ENCODE results near the gene SIT1.

Gene SIT1

GRCh38 chr9:35700031-35700430, 49.3 kb upstream of the SIT1 start:
- no peak overlapping the region for H3K4me3 ChIP-seq (ENCODE audit: low read depth, low read length)
- ChIA-PET CTCF (interaction anchor here (0.7 to 1.2 kb wide), 3 partner anchors 9 to 53 kb away, joined by 3 to 4 read pairs (median 3); no protein-coding TSS in a partner anchor), POLR2A (interaction anchor here (1.3 kb wide), 1 partner anchor 32 kb away, joined by 3 read pairs; the partner anchor contains the start of genes CREB3 and TLN1)
- H3K27ac ChIP-seq (ENCODE audit: extremely low read depth, low read depth, low read length): no peak overlapping the region
- H3K4me1 ChIP-seq (ENCODE audit: control insufficient read depth, insufficient read depth, low read length): no peaks in the 10 kb centered on the region
- H3K9me3 ChIP-seq (ENCODE audit: control insufficient read depth, insufficient read depth, low read depth, low read length): no peaks in the 10 kb centered on the region
- peaks cover 27 to 94% of the 10 kb centered on the region in 2 experiments for H3K36me3 ChIP-seq (ENCODE audit: control insufficient read depth in 2 of 2, insufficient read depth in 1 of 2, low read length in 2 of 2)
- TF ChIP-seq ZNF302 (tag by site-specific recombination; IDR thresholded peaks at IDR 0.05; ENCODE audit: low read depth): no peak
- no peak for TF ChIP-seq GLI4 (tag by site-specific recombination; IDR thresholded peaks at IDR 0.05)
- TF ChIP-seq ZFP69B (tag by site-specific recombination; IDR thresholded peaks at IDR 0.05): no peak
- no peak for TF ChIP-seq ZNF132 (tag by site-specific recombination; IDR thresholded peaks at IDR 0.05; ENCODE audit: borderline replicate concordance)
- no peak for TF ChIP-seq ZEB2 (tag by site-specific recombination; IDR thresholded peaks at IDR 0.05)
- no peak for TF ChIP-seq AEBP2 (tag by site-specific recombination; IDR thresholded peaks at IDR 0.05; ENCODE audit: borderline replicate concordance)
- no peak for TF ChIP-seq ZFHX2 (tag by site-specific recombination; conservative IDR thresholded peaks at IDR 0.05)
- no peak for TF ChIP-seq ZNF37A (tag by site-specific recombination; IDR thresholded peaks at IDR 0.05)
- no peak for TF ChIP-seq ZNF146 (tag by site-specific recombination; IDR thresholded peaks at IDR 0.05)
- no peak for TF ChIP-seq ZNF239 (tag by site-specific recombination; IDR thresholded peaks at IDR 0.05)
- no peak for TF ChIP-seq ZNF24 (tag by site-specific recombination; IDR thresholded peaks at IDR 0.05)
- TF ChIP-seq ZNF623 (tag by site-specific recombination; IDR thresholded peaks at IDR 0.05): no peak
- TF ChIP-seq SCRT2 (tag by site-specific recombination; IDR thresholded peaks at IDR 0.05): no peak
- TF ChIP-seq, protein P1, sequence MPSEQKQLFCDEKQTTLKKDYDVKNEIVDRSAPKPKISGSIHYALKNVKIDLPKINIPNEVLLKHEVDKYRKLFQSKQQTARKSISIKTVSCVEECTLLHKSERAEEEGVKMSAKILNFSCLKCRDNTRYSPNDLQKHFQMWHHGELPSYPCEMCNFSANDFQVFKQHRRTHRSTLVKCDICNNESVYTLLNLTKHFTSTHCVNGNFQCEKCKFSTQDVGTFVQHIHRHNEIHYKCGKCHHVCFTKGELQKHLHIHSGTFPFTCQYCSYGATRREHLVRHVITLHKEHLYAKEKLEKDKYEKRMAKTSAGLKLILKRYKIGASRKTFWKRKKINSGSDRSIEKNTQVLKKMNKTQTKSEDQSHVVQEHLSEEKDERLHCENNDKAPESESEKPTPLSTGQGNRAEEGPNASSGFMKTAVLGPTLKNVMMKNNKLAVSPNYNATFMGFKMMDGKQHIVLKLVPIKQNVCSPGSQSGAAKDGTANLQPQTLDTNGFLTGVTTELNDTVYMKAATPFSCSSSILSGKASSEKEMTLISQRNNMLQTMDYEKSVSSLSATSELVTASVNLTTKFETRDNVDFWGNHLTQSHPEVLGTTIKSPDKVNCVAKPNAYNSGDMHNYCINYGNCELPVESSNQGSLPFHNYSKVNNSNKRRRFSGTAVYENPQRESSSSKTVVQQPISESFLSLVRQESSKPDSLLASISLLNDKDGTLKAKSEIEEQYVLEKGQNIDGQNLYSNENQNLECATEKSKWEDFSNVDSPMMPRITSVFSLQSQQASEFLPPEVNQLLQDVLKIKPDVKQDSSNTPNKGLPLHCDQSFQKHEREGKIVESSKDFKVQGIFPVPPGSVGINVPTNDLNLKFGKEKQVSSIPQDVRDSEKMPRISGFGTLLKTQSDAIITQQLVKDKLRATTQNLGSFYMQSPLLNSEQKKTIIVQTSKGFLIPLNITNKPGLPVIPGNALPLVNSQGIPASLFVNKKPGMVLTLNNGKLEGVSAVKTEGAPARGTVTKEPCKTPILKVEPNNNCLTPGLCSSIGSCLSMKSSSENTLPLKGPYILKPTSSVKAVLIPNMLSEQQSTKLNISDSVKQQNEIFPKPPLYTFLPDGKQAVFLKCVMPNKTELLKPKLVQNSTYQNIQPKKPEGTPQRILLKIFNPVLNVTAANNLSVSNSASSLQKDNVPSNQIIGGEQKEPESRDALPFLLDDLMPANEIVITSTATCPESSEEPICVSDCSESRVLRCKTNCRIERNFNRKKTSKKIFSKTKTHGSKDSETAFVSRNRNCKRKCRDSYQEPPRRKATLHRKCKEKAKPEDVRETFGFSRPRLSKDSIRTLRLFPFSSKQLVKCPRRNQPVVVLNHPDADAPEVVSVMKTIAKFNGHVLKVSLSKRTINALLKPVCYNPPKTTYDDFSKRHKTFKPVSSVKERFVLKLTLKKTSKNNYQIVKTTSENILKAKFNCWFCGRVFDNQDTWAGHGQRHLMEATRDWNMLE (tag by site-specific recombination; conservative IDR thresholded peaks at IDR 0.05; ENCODE audit: low read depth): no peak
- TF ChIP-seq ZNF473 (tag by site-specific recombination; IDR thresholded peaks at IDR 0.05): no peak
- no peak for TF ChIP-seq ZBTB20 (tag by site-specific recombination; IDR thresholded peaks at IDR 0.05)
- TF ChIP-seq RBAK (tag by site-specific recombination; IDR thresholded peaks at IDR 0.05): no peak
- TF ChIP-seq ZNF211 (tag by site-specific recombination; IDR thresholded peaks at IDR 0.05; ENCODE audit: low read depth): no peak
- TF ChIP-seq ZNF16 (tag by site-specific recombination; IDR thresholded peaks at IDR 0.05; ENCODE audit: low read depth): no peak
- TF ChIP-seq KLF7 (tag by site-specific recombination; IDR thresholded peaks at IDR 0.05; ENCODE audit: borderline replicate concordance): no peak

DNA sequence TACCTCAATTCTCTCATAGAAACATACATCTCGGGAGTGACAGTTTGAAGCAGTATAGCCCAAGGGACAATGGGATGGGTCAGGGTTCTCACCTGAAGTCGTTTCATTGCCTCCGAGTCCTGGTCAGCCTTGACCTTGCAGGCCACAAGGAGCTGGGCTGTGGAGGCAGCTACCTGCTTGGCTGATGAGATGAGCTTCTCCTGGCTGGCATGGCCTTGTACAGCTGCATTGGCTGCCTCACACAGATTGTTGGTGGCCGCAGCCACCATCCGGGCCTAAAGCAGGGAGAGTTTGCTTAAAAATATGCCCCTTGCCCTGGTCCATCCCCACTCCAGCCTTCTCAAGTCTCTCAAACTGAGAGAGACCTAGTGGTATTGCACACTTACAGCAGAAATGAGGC, 47.5 kb upstream of the SIT1 start:
- Histone ChIP-seq H3K36me3 (ENCODE audit: control insufficient read depth in 2 of 2, insufficient read depth in 1 of 2, low read length in 2 of 2) (peaks cover 27 to 76% of the 10 kb centered on the region in 2 experiments; a peak in 2 of 3 replicates), H3K4me3 (ENCODE audit: low read depth, low read length) (no peak overlapping the region), H3K4me1 (ENCODE audit: control insufficient read depth, insufficient read depth, low read length) (no peaks in the 10 kb centered on the region), H3K27ac (ENCODE audit: extremely low read depth, low read depth, low read length) (no peak overlapping the region), H3K9me3 (ENCODE audit: control insufficient read depth, insufficient read depth, low read depth, low read length) (no peaks in the 10 kb centered on the region)
- TF ChIP-seq, protein P2, sequence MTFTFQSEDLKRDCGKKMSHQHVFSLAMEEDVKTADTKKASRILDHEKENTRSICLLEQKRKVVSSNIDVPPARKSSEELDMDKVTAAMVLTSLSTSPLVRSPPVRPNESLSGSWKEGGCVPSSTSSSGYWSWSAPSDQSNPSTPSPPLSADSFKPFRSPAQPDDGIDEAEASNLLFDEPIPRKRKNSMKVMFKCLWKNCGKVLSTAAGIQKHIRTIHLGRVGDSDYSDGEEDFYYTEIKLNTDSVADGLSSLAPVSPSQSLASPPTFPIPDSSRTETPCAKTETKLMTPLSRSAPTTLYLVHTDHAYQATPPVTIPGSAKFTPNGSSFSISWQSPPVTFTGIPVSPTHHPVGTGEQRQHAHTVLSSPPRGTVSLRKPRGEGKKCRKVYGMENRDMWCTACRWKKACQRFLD (tag by site-specific recombination; IDR thresholded peaks at IDR 0.05): no peak
- TF ChIP-seq ZNF529 (tag by site-specific recombination; IDR thresholded peaks at IDR 0.05; ENCODE audit: insufficient replicate concordance): no peak
- TF ChIP-seq ZNF280D (tag by site-specific recombination; IDR thresholded peaks at IDR 0.05): no peak
- CTCF ChIA-PET: interaction anchor here (1.1 to 9.0 kb wide), 6 partner anchors 12 to 137 kb away, joined by 3 to 157 read pairs (median 38); partner anchors contain the start of genes ARHGEF39, CCDC107, CREB3 and RMRP
- POLR2A ChIA-PET: no interaction called here
